HTR-8/SVneo (cell line): Measurements from ENCODE around the gene UBE2C.
"Not testable (repeated sequence)": the region's sequence is repeated elsewhere in the genome, so short reads cannot be mapped to it uniquely, and the experiment has no call there.

Experiments
- DNase-seq: peaks from one replicate; pipeline ENCODE4 v3.0.0; 2011; ENCODE audit warnings: low spot score, mixed read lengths; ENCODE audit not compliant: insufficient read length
- FAIRE-seq: peaks from 2 replicates; lab custom pipeline; 2011; peaks lifted over from hg19 to GRCh38; lab: Jason Lieb, UNC

The UBE2C gene

GRCh38 chr20:45797510-45797909 lies 14.9 kb upstream of the UBE2C start:
- DNase-seq, FAIRE-seq: not testable (repeated sequence)

- DNase-seq, FAIRE-seq: not testable (repeated sequence)
Observed at GRCh38 chr20:45797955-45798354, 14.5 kb upstream of the UBE2C start.

GRCh38 chr20:45798935-45799642 lies 13.4 kb upstream of the UBE2C start:
- peak; percentile 85 for DNase-seq
- FAIRE-seq = peak; percentile 71

GRCh38 chr20:45801851-45802250 lies 10.6 kb upstream of the UBE2C start:
- FAIRE-seq = no peak
- no peak for DNase-seq

GRCh38 chr20:45810191-45810970 lies 2.1 kb upstream of the UBE2C start:
- DNase-seq (no peak), FAIRE-seq (no peak)

- no peak for DNase-seq
- no peak for FAIRE-seq
Observed at GRCh38 chr20:45813006-45813340, 529 bp downstream of the UBE2C start.

- FAIRE-seq (peak; percentile 33), DNase-seq (no peak)
Observed at GRCh38 chr20:45813489-45813888, 1.0 kb downstream of the UBE2C start.

- FAIRE-seq = no peak
- no peak for DNase-seq
Observed at GRCh38 chr20:45814314-45814713, 1.9 kb downstream of the UBE2C start.

GRCh38 chr20:45816951-45817350 lies 4.5 kb downstream of the UBE2C start:
- FAIRE-seq (peak; percentile 82), DNase-seq (no peak)

- peak; percentile 69 for FAIRE-seq
- peak; percentile 79 for DNase-seq
Observed at GRCh38 chr20:45817376-45818194, 5.1 kb downstream of the UBE2C start.

- FAIRE-seq (peak; percentile 80), DNase-seq (no peak)
Observed at GRCh38 chr20:45818239-45818638, 5.8 kb downstream of the UBE2C start.

GRCh38 chr20:45819466-45819865 lies 7.0 kb downstream of the UBE2C start:
- peak; percentile 64 for FAIRE-seq
- DNase-seq = no peak

GRCh38 chr20:45821947-45822346 lies 9.5 kb downstream of the UBE2C start:
- DNase-seq (no peak), FAIRE-seq (peak; percentile 77)

- DNase-seq (peak; percentile 74), FAIRE-seq (peak; percentile 83)
Observed at GRCh38 chr20:45822857-45823256, 10.4 kb downstream of the UBE2C start.

GRCh38 chr20:45823949-45824835 lies 11.7 kb downstream of the UBE2C start:
- DNase-seq (no peak), FAIRE-seq (peak; percentile 90)

GRCh38 chr20:45826381-45827019 lies 14.1 kb downstream of the UBE2C start:
- DNase-seq = no peak
- no peak for FAIRE-seq

GRCh38 chr20:45827030-45827652 lies 14.7 kb downstream of the UBE2C start, which contains the start of gene TNNC2:
Gene TNNC2 (minus strand): TSS chr20:45827312. CDS start chr20:45827248, 64 bp downstream.
- DNase-seq (no peak), FAIRE-seq (no peak)

GRCh38 chr20:45827712-45828111 lies 15.3 kb downstream of the UBE2C start:
- FAIRE-seq (no peak), DNase-seq (no peak)

- no peak for DNase-seq
- FAIRE-seq = no peak
Observed at GRCh38 chr20:45828589-45828988, 16.1 kb downstream of the UBE2C start.
